MG63 (cell line): Measurements from ENCODE around the gene GALNT2. TPM values are rescaled to one million over a fixed set of nuclear protein-coding genes. Genes with fewer than 3 reads are reported as not detected.

Experiments
- DNase-seq: peaks from one replicate; pipeline ENCODE4 v3.0.0-alpha.2; 2020
- H3K27me3 ChIP-seq: fragments of 250-450 bp; sonication (Bioruptor Pico); 2 replicates; pipeline ENCODE4 v1.5.1; 2020; ENCODE audit warnings: mild to moderate bottlenecking, moderate library complexity
- H3K36me3 ChIP-seq: fragments of 250-450 bp; sonication (Bioruptor Pico); 2 replicates; pipeline ENCODE4 v1.5.1; 2020; ENCODE audit warnings: mild to moderate bottlenecking, moderate library complexity
- H3K4me3 ChIP-seq: fragments of 250-450 bp; sonication (Bioruptor Pico); 2 replicates; pipeline ENCODE4 v1.5.1; 2020; ENCODE audit warnings: mild to moderate bottlenecking, moderate library complexity
- H3K9me3 ChIP-seq: fragments of 250-450 bp; sonication (Bioruptor Pico); 2 replicates; pipeline ENCODE4 v1.5.1; 2020; ENCODE audit warnings: mild to moderate bottlenecking, moderate library complexity
- total RNA-seq: library from RNA; depleted of rRNA; stranded (reverse); fragments of >200 nt; shearing (Covaris generic); gene quantifications from 2 replicates; pipeline ENCODE4 v1.2.3, GENCODE V29; 2014; ENCODE audit warnings: low replicate concordance

Gene GALNT2
- total RNA-seq, 1 experiment from 2014 or later: 149 TPM

- no peaks in the 10 kb centered on the region for H3K36me3 ChIP-seq
- no peak for DNase-seq
- no peaks in the 10 kb centered on the region for H3K9me3 ChIP-seq
- no peak overlapping the region for H3K4me3 ChIP-seq
- no peaks in the 10 kb centered on the region for H3K27me3 ChIP-seq
Measured at GRCh38 chr1:230220907-230221306, 153.9 kb downstream of the GALNT2 start.

- no peaks in the 10 kb centered on the region for H3K9me3 ChIP-seq
- H3K36me3 ChIP-seq: no peaks in the 10 kb centered on the region
- no peak for DNase-seq
- peak overlapping the region; percentile 12 for H3K4me3 ChIP-seq
- no peaks in the 10 kb centered on the region for H3K27me3 ChIP-seq
Measured at GRCh38 chr1:230222678-230223077, 155.6 kb downstream of the GALNT2 start.

- Histone ChIP-seq H3K4me3 (no peak overlapping the region), H3K27me3 (no peaks in the 10 kb centered on the region), H3K36me3 (no peaks in the 10 kb centered on the region), H3K9me3 (no peaks in the 10 kb centered on the region)
- DNase-seq: no peak
Measured at GRCh38 chr1:230224101-230224960, 157.3 kb downstream of the GALNT2 start.

GRCh38 chr1:230226007-230226800 lies 159.2 kb downstream of the GALNT2 start:
- Histone ChIP-seq H3K9me3 (no peaks in the 10 kb centered on the region), H3K4me3 (no peak overlapping the region), H3K36me3 (no peaks in the 10 kb centered on the region), H3K27me3 (no peaks in the 10 kb centered on the region)
- no peak for DNase-seq

- H3K4me3 ChIP-seq: no peak overlapping the region
- H3K27me3 ChIP-seq: no peaks in the 10 kb centered on the region
- no peak for DNase-seq
- H3K36me3 ChIP-seq: no peaks in the 10 kb centered on the region
- H3K9me3 ChIP-seq: no peaks in the 10 kb centered on the region
Measured at GRCh38 chr1:230226814-230227213, 159.8 kb downstream of the GALNT2 start.

- H3K27me3 ChIP-seq: no peaks in the 10 kb centered on the region
- H3K4me3 ChIP-seq: no peak overlapping the region
- no peaks in the 10 kb centered on the region; the same call in 1 of the 2 replicates for H3K36me3 ChIP-seq
- no peaks in the 10 kb centered on the region for H3K9me3 ChIP-seq
- no peak for DNase-seq
Measured at GRCh38 chr1:230228236-230228897, 161.3 kb downstream of the GALNT2 start.

- H3K36me3 ChIP-seq: peaks cover 3% of the 10 kb centered on the region; the same call in 1 of the 2 replicates
- H3K27me3 ChIP-seq: no peaks in the 10 kb centered on the region
- no peaks in the 10 kb centered on the region for H3K9me3 ChIP-seq
- H3K4me3 ChIP-seq: no peak overlapping the region
- no peak for DNase-seq
Measured at GRCh38 chr1:230230273-230230672, 163.2 kb downstream of the GALNT2 start.

- Histone ChIP-seq H3K36me3 (peaks cover 6% of the 10 kb centered on the region), H3K9me3 (no peaks in the 10 kb centered on the region), H3K27me3 (no peaks in the 10 kb centered on the region), H3K4me3 (no peak overlapping the region)
- no peak for DNase-seq
Measured at GRCh38 chr1:230230948-230231773, 164.1 kb downstream of the GALNT2 start.

GRCh38 chr1:230231774-230232145 lies 164.7 kb downstream of the GALNT2 start:
- no peak overlapping the region for H3K4me3 ChIP-seq
- H3K9me3 ChIP-seq: no peaks in the 10 kb centered on the region
- peaks cover 7% of the 10 kb centered on the region for H3K36me3 ChIP-seq
- no peak for DNase-seq
- H3K27me3 ChIP-seq: no peaks in the 10 kb centered on the region

GRCh38 chr1:230232371-230232771 lies 165.3 kb downstream of the GALNT2 start:
- Histone ChIP-seq H3K9me3 (no peaks in the 10 kb centered on the region), H3K27me3 (no peaks in the 10 kb centered on the region), H3K4me3 (no peak overlapping the region), H3K36me3 (peaks cover 10% of the 10 kb centered on the region)
- no peak for DNase-seq

- no peak for DNase-seq
- H3K9me3 ChIP-seq: no peaks in the 10 kb centered on the region
- no peak overlapping the region for H3K4me3 ChIP-seq
- H3K27me3 ChIP-seq: no peaks in the 10 kb centered on the region
- peaks cover 17% of the 10 kb centered on the region for H3K36me3 ChIP-seq
Measured at GRCh38 chr1:230233786-230234185, 166.7 kb downstream of the GALNT2 start.

GRCh38 chr1:230235876-230236275 lies 168.8 kb downstream of the GALNT2 start:
- 0 out of 2 replicates have a peak, but pooled peaks cover 3% of the 10 kb centered on the region for H3K9me3 ChIP-seq
- DNase-seq: no peak
- no peak overlapping the region for H3K4me3 ChIP-seq
- H3K27me3 ChIP-seq: no peaks in the 10 kb centered on the region
- peaks cover 33% of the 10 kb centered on the region for H3K36me3 ChIP-seq

GRCh38 chr1:230236301-230237008 lies 169.4 kb downstream of the GALNT2 start:
- H3K36me3 ChIP-seq: peaks cover 37% of the 10 kb centered on the region
- H3K27me3 ChIP-seq: no peaks in the 10 kb centered on the region
- H3K4me3 ChIP-seq: no peak overlapping the region
- DNase-seq: no peak
- 0 out of 2 replicates have a peak, but pooled peaks cover 3% of the 10 kb centered on the region for H3K9me3 ChIP-seq

GRCh38 chr1:230237009-230237370 lies 170.0 kb downstream of the GALNT2 start:
- H3K27me3 ChIP-seq: no peaks in the 10 kb centered on the region
- H3K9me3 ChIP-seq: 0 out of 2 replicates have a peak, but pooled peaks cover 3% of the 10 kb centered on the region
- no peak overlapping the region for H3K4me3 ChIP-seq
- H3K36me3 ChIP-seq: peaks cover 42% of the 10 kb centered on the region
- DNase-seq: no peak

- Histone ChIP-seq H3K27me3 (no peaks in the 10 kb centered on the region), H3K9me3 (0 out of 2 replicates have a peak, but pooled peaks cover 3% of the 10 kb centered on the region), H3K36me3 (peaks cover 48% of the 10 kb centered on the region)
Measured at GRCh38 chr1:230237805-230238204, 170.8 kb downstream of the GALNT2 start.

More at GRCh38 chr1:230237805-230238204, 170.8 kb downstream of the GALNT2 start:
- no peak for DNase-seq
- H3K4me3 ChIP-seq: no peak overlapping the region
